H9 (cell line): Measurements from ENCODE around the gene MARCHF10. TPM values are rescaled to one million over a fixed set of nuclear protein-coding genes. Genes with fewer than 3 reads are reported as not detected.

Experiments used
- DNase-seq: peaks from one replicate; pipeline ENCODE4 v3.0.0-alpha.2; 2017
- H2AFZ ChIP-seq: one replicate; pipeline ENCODE4 v1.6.1; 2013; ENCODE audit warnings: mild to moderate bottlenecking, low read length, control low read depth, moderate library complexity
- H2AK5ac ChIP-seq: 2 replicates; pipeline ENCODE4 v1.6.1; 2013; ENCODE audit warnings: low read length, control low read depth, mixed read lengths; ENCODE audit not compliant: insufficient read length
- H2BK120ac ChIP-seq: one replicate; pipeline ENCODE4 v1.6.1; 2013; ENCODE audit warnings: low read depth, mild to moderate bottlenecking, low read length, control low read depth, inconsistent platforms; ENCODE audit not compliant: poor library complexity, severe bottlenecking
- H2BK12ac ChIP-seq: 2 replicates; pipeline ENCODE4 v1.6.1; 2013; ENCODE audit warnings: low read length, control low read depth, mixed read lengths, low read depth; ENCODE audit not compliant: insufficient read length
- H2BK15ac ChIP-seq: 2 replicates; pipeline ENCODE4 v1.6.1; 2013; ENCODE audit warnings: low read depth, low read length, control low read depth
- H2BK20ac ChIP-seq: one replicate; pipeline ENCODE4 v1.6.1; 2013; ENCODE audit warnings: low read depth, mild to moderate bottlenecking, low read length, control low read depth, inconsistent platforms; ENCODE audit not compliant: poor library complexity, severe bottlenecking
- H2BK5ac ChIP-seq: 2 replicates; pipeline ENCODE4 v1.6.1; 2013; ENCODE audit warnings: low read length, control low read depth, mixed read lengths; ENCODE audit not compliant: insufficient read length
- H3K14ac ChIP-seq: 2 replicates; pipeline ENCODE4 v1.6.1; 2013; ENCODE audit warnings: low read length, control low read depth; ENCODE audit not compliant: insufficient read depth
- H3K18ac ChIP-seq: 2 replicates; pipeline ENCODE4 v1.6.1; 2013; ENCODE audit warnings: low read depth, mild to moderate bottlenecking, mixed read lengths, low read length, control low read depth; ENCODE audit not compliant: insufficient read length
- H3K23ac ChIP-seq: 2 replicates; pipeline ENCODE4 v1.6.1; 2013; ENCODE audit warnings: low read length, control low read depth, mixed read lengths, low read depth; ENCODE audit not compliant: insufficient read length
- H3K23me2 ChIP-seq: 2 replicates; pipeline ENCODE4 v1.6.1; 2013; ENCODE audit warnings: low read depth, mild to moderate bottlenecking, mixed read lengths, low read length, control low read depth; ENCODE audit not compliant: insufficient read length, poor library complexity, severe bottlenecking
- H3K27ac ChIP-seq: 2 replicates; pipeline ENCODE4 v1.5.1; 2013; ENCODE audit warnings: low read length, control low read depth, mixed read lengths, low read depth; ENCODE audit not compliant: insufficient read length
- H3K27me3 ChIP-seq: 2 replicates; pipeline ENCODE4 v1.6.1; 2013; ENCODE audit warnings: low read length, control low read depth, inconsistent platforms; ENCODE audit not compliant: insufficient read depth
- H3K4ac ChIP-seq: 2 replicates; pipeline ENCODE4 v1.6.1; 2013; ENCODE audit warnings: low read depth, mild to moderate bottlenecking, control low read depth, inconsistent platforms, low read length, moderate library complexity
- H3K4me1 ChIP-seq: 2 replicates; pipeline ENCODE4 v1.6.1; 2013; ENCODE audit warnings: low read length, control low read depth, inconsistent platforms; ENCODE audit not compliant: insufficient read depth
- H3K4me2 ChIP-seq: 2 replicates; pipeline ENCODE4 v1.6.1; 2013; ENCODE audit warnings: low read length, control low read depth, mixed read lengths; ENCODE audit not compliant: insufficient read length, insufficient read depth
- H3K56ac ChIP-seq: 2 replicates; pipeline ENCODE4 v1.6.1; 2013; ENCODE audit warnings: low read depth, mild to moderate bottlenecking, mixed read lengths, low read length, control low read depth; ENCODE audit not compliant: insufficient read length
- H3K79me1 ChIP-seq: 2 replicates; pipeline ENCODE4 v1.6.1; 2013; ENCODE audit warnings: low read depth, mild to moderate bottlenecking, moderate library complexity, low read length, control low read depth, inconsistent platforms; ENCODE audit not compliant: insufficient read depth, poor library complexity, severe bottlenecking
- H3K79me2 ChIP-seq: 2 replicates; pipeline ENCODE4 v1.6.1; 2013; ENCODE audit warnings: low read length, control low read depth, inconsistent platforms; ENCODE audit not compliant: insufficient read depth
- H3K9ac ChIP-seq: 2 replicates; pipeline ENCODE4 v1.6.1; 2013; ENCODE audit warnings: low read length, control low read depth, mixed read lengths; ENCODE audit not compliant: insufficient read length; ENCODE audit errors: extremely low read depth
- H3K9me3 ChIP-seq: one replicate; pipeline ENCODE4 v1.6.1; 2013; ENCODE audit warnings: low read depth, low read length, inconsistent platforms; ENCODE audit not compliant: control insufficient read depth
- H3T11ph ChIP-seq: one replicate; pipeline ENCODE4 v1.6.1; 2013; ENCODE audit warnings: mild to moderate bottlenecking, low read length, control low read depth, inconsistent platforms
- H4K20me1 ChIP-seq: one replicate; pipeline ENCODE4 v1.6.1; 2013; ENCODE audit not compliant: control insufficient read depth, insufficient read length, insufficient read depth
- H4K5ac ChIP-seq: 2 replicates; pipeline ENCODE4 v1.6.1; 2013; ENCODE audit warnings: low read depth, mild to moderate bottlenecking, mixed read lengths, low read length, control low read depth; ENCODE audit not compliant: insufficient read length
- H4K8ac ChIP-seq: replicated peaks from 2 replicates; pipeline ENCODE4 v1.6.1; 2013; ENCODE audit warnings: low read length, control low read depth, mixed read lengths, low read depth; ENCODE audit not compliant: insufficient read length
- H4K91ac ChIP-seq: 2 replicates; pipeline ENCODE4 v1.6.1; 2013; ENCODE audit warnings: low read depth, mild to moderate bottlenecking, moderate library complexity, mixed read lengths, low read length, control low read depth; ENCODE audit not compliant: insufficient read length
- H3K27ac Mint-ChIP-seq, 3 experiments: 2 replicates in 2 of 3; 3 replicates in 1 of 3; pipeline ENCODE4 v1.8.0; 2020 to 2021; ENCODE audit warnings: mixed read lengths in 3 of 3, mild to moderate bottlenecking in 1 of 3, moderate library complexity in 1 of 3
- H3K27me3 Mint-ChIP-seq: 2 replicates; pipeline ENCODE4 v1.8.0; 2021; ENCODE audit warnings: low read depth, mild to moderate bottlenecking, moderate library complexity, mixed read lengths
- H3K36me3 Mint-ChIP-seq, 3 experiments: 2 replicates in 2 of 3; 3 replicates in 1 of 3; pipeline ENCODE4 v1.8.0; 2020 to 2021; ENCODE audit warnings: low read depth in 3 of 3, mixed read lengths in 3 of 3; ENCODE audit not compliant: insufficient read depth in 1 of 3
- H3K4me1 Mint-ChIP-seq, 2 experiments: 2 replicates each; pipeline ENCODE4 v1.8.0; 2020; ENCODE audit warnings: mixed read lengths in 2 of 2
- H3K4me3 Mint-ChIP-seq, 2 experiments: 2 replicates in 1 of 2; 3 replicates in 1 of 2; pipeline ENCODE4 v1.8.0; 2020 to 2021; ENCODE audit warnings: mild to moderate bottlenecking in 2 of 2, mixed read lengths in 2 of 2, moderate library complexity in 1 of 2
- H3K9me3 Mint-ChIP-seq, 2 experiments: 2 replicates in 1 of 2; 3 replicates in 1 of 2; pipeline ENCODE4 v1.8.0; 2020; ENCODE audit warnings: mild to moderate bottlenecking in 2 of 2, mixed read lengths in 2 of 2, moderate library complexity in 1 of 2
- CTCF ChIP-seq: fragments of 200-600 bp; sonication (generic); conservative IDR thresholded peaks from 3 replicates; pipeline ENCODE4 v1.8.0; 2021; ENCODE audit warnings: antibody characterized with exemption, mild to moderate bottlenecking
- WGBS: extraction: QIAGEN DNeasy Blood & Tissue Kit; methylation state at CpG from one replicate; pipeline ENCODE4 v1.1.7; 2013; ENCODE audit warnings: missing lambda C conversion rate, low lambda C conversion rate, mixed read lengths; ENCODE audit not compliant: insufficient read length; ENCODE audit errors: extremely low coverage; 5-methylcytosine and 5-hydroxymethylcytosine counted together
- total RNA-seq: library from RNA; stranded (reverse); gene quantifications from 2 replicates; pipeline ENCODE4 v1.2.1, GENCODE V29; 2021

Gene MARCHF10
- total RNA-seq, 1 experiment from 2014 or later = not detected

DNA sequence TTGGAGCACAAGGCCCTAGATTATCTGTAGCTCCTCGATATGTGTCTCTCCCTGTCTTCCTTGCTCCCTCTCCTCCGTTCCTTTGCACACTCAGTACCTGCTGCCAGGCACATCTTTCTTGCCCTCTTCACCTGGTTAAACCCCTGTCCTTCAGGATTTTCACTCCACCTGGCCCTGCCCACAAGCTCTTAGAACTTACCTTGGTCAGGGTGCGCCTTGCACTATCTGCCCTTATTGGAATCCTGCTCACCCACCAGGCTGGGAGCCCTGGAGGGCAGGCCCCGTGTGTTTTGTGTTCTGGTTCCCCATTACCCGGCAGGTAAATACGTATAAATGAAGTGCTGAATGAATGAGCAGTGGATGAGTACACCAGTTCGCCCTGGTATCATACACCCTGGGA, 54.6 kb downstream of the MARCHF10 start:
- Histone ChIP-seq H2BK15ac (no peak overlapping the region), H2BK20ac (no peak overlapping the region), H3K27ac (no peak overlapping the region), H4K5ac (no peak overlapping the region), H3K56ac (no peak overlapping the region), H3T11ph (no peak overlapping the region), H4K8ac (no peak overlapping the region), H3K23ac (no peak overlapping the region), H2BK12ac (no peak overlapping the region), H2AK5ac (no peak overlapping the region), H3K23me2 (no peaks in the 10 kb centered on the region), H3K14ac (no peak overlapping the region), H3K4ac (no peak overlapping the region), H4K20me1 (no peaks in the 10 kb centered on the region), H3K4me2 (no peak overlapping the region), H3K9me3 (no peaks in the 10 kb centered on the region), H3K79me2 (no peaks in the 10 kb centered on the region), H3K4me1 (no peaks in the 10 kb centered on the region; the same call in 1 of the 2 replicates), H4K91ac (no peak overlapping the region), H2BK120ac (no peak overlapping the region), H2AFZ (no peak overlapping the region), H3K79me1 (no peaks in the 10 kb centered on the region), H3K27me3 (no peaks in the 10 kb centered on the region), H3K18ac (no peak overlapping the region), H3K9ac (no peak overlapping the region), H2BK5ac (no peak overlapping the region)
- Mint-ChIP-seq H3K27ac (no peak overlapping the region), H3K9me3 (no peaks in the 10 kb centered on the region), H3K36me3 (no peaks in the 10 kb centered on the region; a peak in 1 of 7 replicates), H3K4me1 (peaks cover 15 to 27% of the 10 kb centered on the region in 2 experiments), H3K27me3 (peaks cover 3% of the 10 kb centered on the region), H3K4me3 (no peak overlapping the region)
- TF ChIP-seq CTCF = no peak
- no peak for DNase-seq
- WGBS = no CpG with 5 or more reads among the region's 7 CpGs
